GM12891 (cell line): ENCODE data around the gene ALDOA.

Experiments used
- DNase-seq: peaks from one replicate; pipeline ENCODE4 v3.0.0; 2011; ENCODE audit warnings: low spot score; ENCODE audit not compliant: insufficient read length
- FAIRE-seq: peaks from 2 replicates; lab custom pipeline; 2011; peaks lifted over from hg19 to GRCh38; lab: Jason Lieb, UNC
- PAX5 ChIP-seq: IDR thresholded peaks from 2 replicates; pipeline ENCODE4 v1.6.1; 2011; ENCODE audit warnings: low read length, moderate library complexity, mild to moderate bottlenecking; ENCODE audit not compliant: insufficient read depth, severe bottlenecking
- POLR2A ChIP-seq: IDR thresholded peaks from 2 replicates; pipeline ENCODE4 v1.6.1; 2011; ENCODE audit warnings: low read depth, low read length, control low read depth
- POLR2AphosphoS5 ChIP-seq: IDR thresholded peaks from 2 replicates; pipeline ENCODE4 v1.6.1; 2011; ENCODE audit warnings: low read depth, low read length, control low read depth
- POU2F2 ChIP-seq: IDR thresholded peaks from 2 replicates; pipeline ENCODE4 v1.6.1; 2011; ENCODE audit warnings: low read depth, mild to moderate bottlenecking, control low read depth, low read length, moderate library complexity
- SPI1 ChIP-seq: IDR thresholded peaks from 2 replicates; pipeline ENCODE4 v1.6.1; 2011; ENCODE audit warnings: low read depth, low read length, control low read depth
- TAF1 ChIP-seq: IDR thresholded peaks from 2 replicates; pipeline ENCODE4 v1.6.1; 2011; ENCODE audit warnings: low read depth, low read length, control low read depth

ALDOA gene

GRCh38 chr16:30115238-30115637 is 49.7 kb downstream of the ALDOA start:
- TF ChIP-seq POU2F2 (no peak), SPI1 (no peak), POLR2AphosphoS5 (no peak), POLR2A (no peak), TAF1 (no peak), PAX5 (no peak)
- FAIRE-seq (no peak), DNase-seq (no peak)

GRCh38 chr16:30116291-30117207 is 51.0 kb downstream of the ALDOA start:
- FAIRE-seq (no peak), DNase-seq (no peak)
- TF ChIP-seq SPI1 = no peak
- TF ChIP-seq TAF1 = no peak
- TF ChIP-seq POU2F2 = no peak
- TF ChIP-seq POLR2AphosphoS5 = no peak
- TF ChIP-seq POLR2A = no peak
- TF ChIP-seq PAX5 = no peak

GRCh38 chr16:30117768-30118167 is 52.2 kb downstream of the ALDOA start:
- FAIRE-seq (no peak), DNase-seq (no peak)
- TF ChIP-seq POU2F2 (no peak), POLR2A (no peak), SPI1 (no peak), POLR2AphosphoS5 (no peak), PAX5 (no peak), TAF1 (no peak)

GRCh38 chr16:30119428-30119827 is 53.9 kb downstream of the ALDOA start:
- TF ChIP-seq POLR2A = no peak
- TF ChIP-seq POU2F2 = no peak
- TF ChIP-seq SPI1 = no peak
- no peak for TF ChIP-seq PAX5
- no peak for TF ChIP-seq POLR2AphosphoS5
- no peak for TF ChIP-seq TAF1
- DNase-seq (no peak), FAIRE-seq (no peak)
